Measurements from ENCODE around the gene ZNF778.

- no peak for TF ChIP-seq POLR2A (IDR thresholded peaks at IDR 0.05)
- TF ChIP-seq, protein P1, sequence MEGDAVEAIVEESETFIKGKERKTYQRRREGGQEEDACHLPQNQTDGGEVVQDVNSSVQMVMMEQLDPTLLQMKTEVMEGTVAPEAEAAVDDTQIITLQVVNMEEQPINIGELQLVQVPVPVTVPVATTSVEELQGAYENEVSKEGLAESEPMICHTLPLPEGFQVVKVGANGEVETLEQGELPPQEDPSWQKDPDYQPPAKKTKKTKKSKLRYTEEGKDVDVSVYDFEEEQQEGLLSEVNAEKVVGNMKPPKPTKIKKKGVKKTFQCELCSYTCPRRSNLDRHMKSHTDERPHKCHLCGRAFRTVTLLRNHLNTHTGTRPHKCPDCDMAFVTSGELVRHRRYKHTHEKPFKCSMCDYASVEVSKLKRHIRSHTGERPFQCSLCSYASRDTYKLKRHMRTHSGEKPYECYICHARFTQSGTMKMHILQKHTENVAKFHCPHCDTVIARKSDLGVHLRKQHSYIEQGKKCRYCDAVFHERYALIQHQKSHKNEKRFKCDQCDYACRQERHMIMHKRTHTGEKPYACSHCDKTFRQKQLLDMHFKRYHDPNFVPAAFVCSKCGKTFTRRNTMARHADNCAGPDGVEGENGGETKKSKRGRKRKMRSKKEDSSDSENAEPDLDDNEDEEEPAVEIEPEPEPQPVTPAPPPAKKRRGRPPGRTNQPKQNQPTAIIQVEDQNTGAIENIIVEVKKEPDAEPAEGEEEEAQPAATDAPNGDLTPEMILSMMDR (IDR thresholded peaks at IDR 0.05), result no peak
These were observed 45.4 kb upstream of the ZNF778 start for GRCh38 chr16:89172171-89172527.
